ENCODE data around the gene DXO. TPM values are rescaled to one million over a fixed set of nuclear protein-coding genes. Genes with fewer than 3 reads are reported as not detected.

Gene DXO
- total RNA-seq, 2 experiments from 2014 or later = 30.0 to 31.1 TPM

GRCh38 chr6:31945507-31946369, 26.2 kb downstream of the DXO start, which contains the start of gene CFB:
Gene CFB, plus strand, starts transcription at chr6:31946095. Its CDS starts 127 bp downstream, at chr6:31946222.
- intact Hi-C loops (cut with DNase I, micrococcal nuclease) = no loop called here
- no peak for TF ChIP-seq CTCF (IDR thresholded peaks at IDR 0.05)
- Mint-ChIP-seq H3K4me3 (no peak within 1 kb of the TSS), H3K27ac (no peak within 1 kb of the TSS), H3K27me3 (peaks cover 13% of the 10 kb centered on the region), H3K4me1 (ENCODE audit: low read depth) (no peaks in the 10 kb centered on the region), H3K36me3 (ENCODE audit: low read depth) (peaks cover 1% of the 10 kb centered on the region), H3K9me3 (no peaks in the 10 kb centered on the region)
- ChIA-PET POLR2A (no interaction called here), CTCF (no interaction called here)
- ATAC-seq (ENCODE audit: poor library complexity) (no peak), DNase-seq (peak in 2 of 14 experiments; percentile 32 to 34)
- Histone ChIP-seq H3K27ac (ENCODE audit: low read depth in 1 of 2, low read length in 2 of 2) (no peak within 1 kb of the TSS), H3K9me3 (ENCODE audit: control insufficient read depth in 1 of 2, insufficient read depth in 1 of 2, low read length in 2 of 2) (no peaks in the 10 kb centered on the region), H3K4me1 (ENCODE audit: insufficient read depth, low read length) (no peaks in the 10 kb centered on the region), H3K27me3 (ENCODE audit: control insufficient read depth in 1 of 2, insufficient read depth in 2 of 2, low read length in 2 of 2) (peaks cover 4 to 14% of the 10 kb centered on the region in 2 experiments), H3K36me3 (ENCODE audit: insufficient read depth, low read length) (no peaks in the 10 kb centered on the region), H3K4me3 (ENCODE audit: low read length) (no peak within 1 kb of the TSS)

- H3K36me3 ChIP-seq (ENCODE audit: insufficient read depth, low read length) = no peaks in the 10 kb centered on the region
- ChIA-PET CTCF (no interaction called here), POLR2A (interaction anchor here (1.1 kb wide), 1 partner anchor 44 kb away, joined by 3 read pairs; the partner anchor contains the start of gene ZBTB12)
- peaks cover 4 to 14% of the 10 kb centered on the region in 2 experiments for H3K27me3 ChIP-seq (ENCODE audit: control insufficient read depth in 1 of 2, insufficient read depth in 2 of 2, low read length in 2 of 2)
- intact Hi-C loops (cut with DNase I, micrococcal nuclease) = no loop called here
- no peaks in the 10 kb centered on the region for H3K36me3 Mint-ChIP-seq (ENCODE audit: low read depth)
- no peaks in the 10 kb centered on the region for H3K4me1 Mint-ChIP-seq (ENCODE audit: low read depth)
- no peak for TF ChIP-seq CTCF (IDR thresholded peaks at IDR 0.05)
- H3K27ac Mint-ChIP-seq = no peak overlapping the region
- H3K4me3 Mint-ChIP-seq = no peak overlapping the region
- H3K27ac ChIP-seq (ENCODE audit: low read depth in 1 of 2, low read length in 2 of 2) = no peak overlapping the region
- peaks cover 17% of the 10 kb centered on the region for H3K27me3 Mint-ChIP-seq
- DNase-seq (no peak), ATAC-seq (ENCODE audit: poor library complexity) (no peak)
- no peaks in the 10 kb centered on the region for H3K4me1 ChIP-seq (ENCODE audit: insufficient read depth, low read length)
- H3K4me3 ChIP-seq (ENCODE audit: low read length) = no peak overlapping the region
- no peaks in the 10 kb centered on the region for H3K9me3 Mint-ChIP-seq
- no peaks in the 10 kb centered on the region for H3K9me3 ChIP-seq (ENCODE audit: control insufficient read depth in 1 of 2, insufficient read depth in 1 of 2, low read length in 2 of 2)
Observed at GRCh38 chr6:31945154-31945506, 26.8 kb downstream of the DXO start.

GRCh38 chr6:31943742-31944141, 28.2 kb downstream of the DXO start:
- H3K27me3 Mint-ChIP-seq = peaks cover 17% of the 10 kb centered on the region
- no peak for DNase-seq
- CTCF ChIA-PET = no interaction called here

More at GRCh38 chr6:31943742-31944141, 28.2 kb downstream of the DXO start:
- TF ChIP-seq CTCF (IDR thresholded peaks at IDR 0.05) = no peak
- intact Hi-C loops (cut with DNase I, micrococcal nuclease) = no loop called here
- no peaks in the 10 kb centered on the region for H3K36me3 Mint-ChIP-seq (ENCODE audit: low read depth)
- Histone ChIP-seq H3K36me3 (ENCODE audit: insufficient read depth, low read length) (no peaks in the 10 kb centered on the region), H3K27ac (ENCODE audit: low read depth in 1 of 2, low read length in 2 of 2) (no peak overlapping the region), H3K4me1 (ENCODE audit: insufficient read depth, low read length) (no peaks in the 10 kb centered on the region), H3K4me3 (ENCODE audit: low read length) (no peak overlapping the region), H3K27me3 (ENCODE audit: control insufficient read depth in 1 of 2, insufficient read depth in 2 of 2, low read length in 2 of 2) (peaks cover 4 to 14% of the 10 kb centered on the region in 2 experiments), H3K9me3 (ENCODE audit: control insufficient read depth in 1 of 2, insufficient read depth in 1 of 2, low read length in 2 of 2) (no peaks in the 10 kb centered on the region)
- ATAC-seq (ENCODE audit: poor library complexity) = no peak
- H3K4me3 Mint-ChIP-seq = no peak overlapping the region
- no peaks in the 10 kb centered on the region for H3K4me1 Mint-ChIP-seq (ENCODE audit: low read depth)
- H3K27ac Mint-ChIP-seq = no peak overlapping the region
- POLR2A ChIA-PET = no interaction called here
- no peaks in the 10 kb centered on the region for H3K9me3 Mint-ChIP-seq
